ENCODE measurements around the gene CMTM6. TPM values are rescaled to one million over a fixed set of nuclear protein-coding genes. Genes with fewer than 3 reads are reported as not detected.

Gene CMTM6
- total RNA-seq, 1 donor, result 119 TPM

- no peak for TF ChIP-seq CTCF (IDR thresholded peaks at IDR 0.05; ENCODE audit: insufficient read depth, low read depth, low read length)
- no peak for DNase-seq (ENCODE audit: low read depth)
- H3K4me3 ChIP-seq (ENCODE audit: low read depth, low read length), result no peak overlapping the region
Measured at GRCh38 chr3:32511005-32511404, 8.4 kb upstream of the CMTM6 start.

- peak; percentile 78 for TF ChIP-seq CTCF (IDR thresholded peaks at IDR 0.05; ENCODE audit: insufficient read depth, low read depth, low read length)
- peak; percentile 76 for DNase-seq (ENCODE audit: low read depth)
- no peak overlapping the region for H3K4me3 ChIP-seq (ENCODE audit: low read depth, low read length)
Measured at GRCh38 chr3:32510075-32510724, 7.5 kb upstream of the CMTM6 start.

DNA sequence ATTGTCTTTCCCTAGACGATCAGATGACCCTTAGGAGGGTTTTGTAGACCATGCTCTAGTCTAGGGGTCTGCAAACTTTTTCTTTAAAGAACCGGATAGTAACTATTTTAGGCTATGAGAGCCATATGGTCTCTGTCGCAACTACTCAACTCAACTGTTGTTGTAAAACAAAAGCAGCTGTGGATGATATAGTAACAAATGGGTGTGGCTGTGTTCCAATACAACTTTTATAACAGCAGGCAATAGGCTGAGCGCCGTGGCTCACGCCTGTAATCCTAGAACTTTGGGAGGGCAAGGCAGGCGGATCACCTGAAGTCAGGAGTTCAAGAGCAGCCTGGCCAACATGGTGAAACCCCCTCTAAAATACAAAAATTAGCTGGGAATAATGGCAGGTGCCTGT, 6.1 kb upstream of the CMTM6 start:
- DNase-seq (ENCODE audit: low read depth), result peak; percentile 84
- H3K4me3 ChIP-seq (ENCODE audit: low read depth, low read length), result no peak overlapping the region
- TF ChIP-seq CTCF (IDR thresholded peaks at IDR 0.05; ENCODE audit: insufficient read depth, low read depth, low read length), result no peak

DNA sequence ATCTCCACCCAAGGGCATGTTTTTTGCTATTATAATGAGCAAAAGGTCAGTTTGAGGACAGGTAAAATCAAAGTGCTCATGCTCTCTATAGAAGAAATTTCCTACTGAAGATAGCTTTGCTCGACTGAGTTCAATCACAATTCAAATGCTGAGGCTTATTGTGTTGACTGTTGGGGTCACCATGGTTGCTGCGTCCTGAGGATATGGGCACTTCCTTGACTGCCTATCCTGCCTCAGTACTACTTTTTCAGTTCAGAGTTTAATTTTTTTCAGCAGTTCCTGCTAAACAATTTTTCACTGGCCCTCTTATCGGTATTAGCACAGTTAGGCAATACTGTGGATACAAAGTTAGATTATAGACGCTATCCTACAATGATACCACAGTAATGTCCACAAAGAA, 3.8 kb upstream of the CMTM6 start:
- H3K4me3 ChIP-seq (ENCODE audit: low read depth, low read length), result no peak overlapping the region
- TF ChIP-seq CTCF (IDR thresholded peaks at IDR 0.05; ENCODE audit: insufficient read depth, low read depth, low read length), result no peak
- DNase-seq (ENCODE audit: low read depth), result no peak

DNA sequence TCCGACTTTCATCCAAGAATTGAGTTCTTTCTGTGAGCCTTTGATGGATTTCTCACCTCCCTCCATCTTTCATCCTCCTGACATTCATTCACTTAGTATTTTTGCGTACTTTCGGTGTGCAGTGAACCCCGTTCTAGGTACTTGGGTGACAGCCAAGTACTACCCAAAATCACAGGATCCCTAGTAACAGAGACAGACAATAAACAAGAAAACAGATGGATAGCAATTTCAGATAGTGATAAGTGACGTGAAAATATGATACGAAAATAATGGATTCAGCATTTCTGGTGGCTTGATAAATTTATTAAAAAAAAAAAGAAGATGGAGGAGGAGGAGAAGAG, 264 bp upstream of the CMTM6 start:
- no peak for TF ChIP-seq CTCF (IDR thresholded peaks at IDR 0.05; ENCODE audit: insufficient read depth, low read depth, low read length)
- DNase-seq (ENCODE audit: low read depth), result no peak
- peak overlapping the region; percentile 88 for H3K4me3 ChIP-seq (ENCODE audit: low read depth, low read length)

DNA sequence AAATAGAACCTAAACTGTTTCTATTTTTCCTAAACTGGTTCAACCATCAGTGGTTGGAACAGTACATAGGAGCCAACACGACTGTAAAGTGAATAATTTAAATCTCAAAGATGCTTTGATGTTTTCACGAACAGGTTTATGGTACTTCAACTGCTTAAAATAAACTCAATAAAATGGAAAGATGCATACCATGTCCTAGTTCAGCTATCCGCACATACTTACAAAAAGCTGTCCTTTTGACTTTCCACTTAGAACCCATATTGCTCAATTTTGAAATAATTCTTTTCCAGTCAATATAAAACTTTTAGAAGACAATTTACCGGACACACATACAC, 902 bp downstream of the CMTM6 start:
- no peak for TF ChIP-seq CTCF (IDR thresholded peaks at IDR 0.05; ENCODE audit: insufficient read depth, low read depth, low read length)
- no peak for DNase-seq (ENCODE audit: low read depth)
- peak overlapping the region; percentile 88 for H3K4me3 ChIP-seq (ENCODE audit: low read depth, low read length)
